GM12878 (cell line): Measurements from ENCODE around the gene ZNF624. TPM values are rescaled to one million over a fixed set of nuclear protein-coding genes. Genes with fewer than 3 reads are reported as not detected.

Experiments
- EGR1 ChIP-seq, 2 experiments: IDR thresholded peaks; 1 replicate in 1 of 2; 2 replicates in 1 of 2; pipeline ENCODE4 v1.6.1; 2011 to 2012; ENCODE audit warnings: low read depth in 2 of 2, low read length in 2 of 2, borderline replicate concordance in 1 of 2, mild to moderate bottlenecking in 1 of 2, moderate library complexity in 1 of 2
- GABPA ChIP-seq: IDR thresholded peaks from 2 replicates; pipeline ENCODE4 v1.6.1; 2014; ENCODE audit warnings: antibody characterized with exemption, low read depth, mild to moderate bottlenecking, inconsistent platforms
- PAX5 ChIP-seq: IDR thresholded peaks from 2 replicates; pipeline ENCODE4 v1.6.1; 2011; ENCODE audit warnings: low read depth, low read length, borderline replicate concordance
- RELA ChIP-seq: fragments of 450-650 bp; IDR thresholded peaks from 2 replicates; pipeline ENCODE4 v1.8.0; 2014; ENCODE audit warnings: borderline replicate concordance; ENCODE audit not compliant: partially characterized antibody
- YY1 ChIP-seq: IDR thresholded peaks from 2 replicates; pipeline ENCODE4 v1.6.1; 2011; ENCODE audit warnings: low read depth, mild to moderate bottlenecking, low read length
- polyA plus RNA-seq, 11 experiments: library from polyadenylated mRNA; depleted of rRNA in 4 of 11; unstranded in 6 of 11; stranded (reverse) in 5 of 11; fragments of >200 nt; fragmentation: Nextera tagmentation in 4 of 11; fragmentation: Illumina TruSeq in 1 of 11; extraction: Ambion mirVana in 4 of 11; extraction: Trizol in 1 of 11; gene quantifications; 1 replicate in 1 of 11; 2 replicates in 10 of 11; pipeline versions ENCODE4 v1.2.1 to v1.2.3, GENCODE V29; 2011 to 2016; ENCODE audit warnings: inconsistent platforms in 2 of 11, missing spikeins in 2 of 11, low read depth in 1 of 11
- total RNA-seq, 4 experiments: library from RNA; depleted of rRNA in 3 of 4; stranded (reverse); fragments of >200 nt in 3 of 4; fragmentation: Illumina TruSeq in 1 of 4; extraction: Trizol in 1 of 4; gene quantifications; 2 replicates each; pipeline versions ENCODE4 v1.2.1 to v1.2.3, GENCODE V29; 2013 to 2021
- TF ChIP-seq, protein P1 (sequence below): fragments of 450-650 bp; formaldehyde crosslinking; IDR thresholded peaks from 2 replicates; pipeline ENCODE4 v1.4.0; 2022; ENCODE audit warnings: mild to moderate bottlenecking, moderate library complexity
- TF ChIP-seq, protein P2 (sequence below): fragments of 450-650 bp; formaldehyde crosslinking; IDR thresholded peaks from 2 replicates; pipeline ENCODE4 v1.5.0; 2022; ENCODE audit warnings: mild to moderate bottlenecking, missing genetic modification characterization
- TF ChIP-seq, protein P3 (sequence below): IDR thresholded peaks from 2 replicates; pipeline ENCODE4 v1.6.1; 2012; ENCODE audit warnings: low read depth, low read length, improper control_type of control experiment

Gene ZNF624
- total and polyA plus RNA-seq, 10 of the 15 experiments (the other 5 are each of a cell fraction or from before 2014, with no cell fraction given), result 0.50 to 3.5 (median 2.1) TPM

- TF ChIP-seq, protein P1, sequence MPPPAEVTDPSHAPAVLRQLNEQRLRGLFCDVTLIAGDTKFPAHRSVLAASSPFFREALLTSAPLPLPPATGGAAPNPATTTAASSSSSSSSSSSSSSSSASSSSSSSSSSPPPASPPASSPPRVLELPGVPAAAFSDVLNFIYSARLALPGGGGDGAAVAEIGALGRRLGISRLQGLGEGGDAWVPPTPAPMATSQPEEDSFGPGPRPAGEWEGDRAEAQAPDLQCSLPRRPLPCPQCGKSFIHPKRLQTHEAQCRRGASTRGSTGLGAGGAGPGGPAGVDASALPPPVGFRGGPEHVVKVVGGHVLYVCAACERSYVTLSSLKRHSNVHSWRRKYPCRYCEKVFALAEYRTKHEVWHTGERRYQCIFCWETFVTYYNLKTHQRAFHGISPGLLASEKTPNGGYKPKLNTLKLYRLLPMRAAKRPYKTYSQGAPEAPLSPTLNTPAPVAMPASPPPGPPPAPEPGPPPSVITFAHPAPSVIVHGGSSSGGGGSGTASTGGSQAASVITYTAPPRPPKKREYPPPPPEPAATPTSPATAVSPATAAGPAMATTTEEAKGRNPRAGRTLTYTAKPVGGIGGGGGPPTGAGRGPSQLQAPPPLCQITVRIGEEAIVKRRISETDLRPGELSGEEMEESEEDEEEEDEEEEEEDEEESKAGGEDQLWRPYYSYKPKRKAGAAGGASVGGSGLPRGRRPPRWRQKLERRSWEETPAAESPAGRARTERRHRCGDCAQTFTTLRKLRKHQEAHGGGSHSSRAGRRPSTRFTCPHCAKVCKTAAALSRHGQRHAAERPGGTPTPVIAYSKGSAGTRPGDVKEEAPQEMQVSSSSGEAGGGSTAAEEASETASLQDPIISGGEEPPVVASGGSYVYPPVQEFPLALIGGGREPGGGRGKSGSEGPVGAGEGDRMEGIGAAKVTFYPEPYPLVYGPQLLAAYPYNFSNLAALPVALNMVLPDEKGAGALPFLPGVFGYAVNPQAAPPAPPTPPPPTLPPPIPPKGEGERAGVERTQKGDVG (CRISPR knock-in tag), result no peak
- TF ChIP-seq GABPA, result no peak
- TF ChIP-seq, protein P2, sequence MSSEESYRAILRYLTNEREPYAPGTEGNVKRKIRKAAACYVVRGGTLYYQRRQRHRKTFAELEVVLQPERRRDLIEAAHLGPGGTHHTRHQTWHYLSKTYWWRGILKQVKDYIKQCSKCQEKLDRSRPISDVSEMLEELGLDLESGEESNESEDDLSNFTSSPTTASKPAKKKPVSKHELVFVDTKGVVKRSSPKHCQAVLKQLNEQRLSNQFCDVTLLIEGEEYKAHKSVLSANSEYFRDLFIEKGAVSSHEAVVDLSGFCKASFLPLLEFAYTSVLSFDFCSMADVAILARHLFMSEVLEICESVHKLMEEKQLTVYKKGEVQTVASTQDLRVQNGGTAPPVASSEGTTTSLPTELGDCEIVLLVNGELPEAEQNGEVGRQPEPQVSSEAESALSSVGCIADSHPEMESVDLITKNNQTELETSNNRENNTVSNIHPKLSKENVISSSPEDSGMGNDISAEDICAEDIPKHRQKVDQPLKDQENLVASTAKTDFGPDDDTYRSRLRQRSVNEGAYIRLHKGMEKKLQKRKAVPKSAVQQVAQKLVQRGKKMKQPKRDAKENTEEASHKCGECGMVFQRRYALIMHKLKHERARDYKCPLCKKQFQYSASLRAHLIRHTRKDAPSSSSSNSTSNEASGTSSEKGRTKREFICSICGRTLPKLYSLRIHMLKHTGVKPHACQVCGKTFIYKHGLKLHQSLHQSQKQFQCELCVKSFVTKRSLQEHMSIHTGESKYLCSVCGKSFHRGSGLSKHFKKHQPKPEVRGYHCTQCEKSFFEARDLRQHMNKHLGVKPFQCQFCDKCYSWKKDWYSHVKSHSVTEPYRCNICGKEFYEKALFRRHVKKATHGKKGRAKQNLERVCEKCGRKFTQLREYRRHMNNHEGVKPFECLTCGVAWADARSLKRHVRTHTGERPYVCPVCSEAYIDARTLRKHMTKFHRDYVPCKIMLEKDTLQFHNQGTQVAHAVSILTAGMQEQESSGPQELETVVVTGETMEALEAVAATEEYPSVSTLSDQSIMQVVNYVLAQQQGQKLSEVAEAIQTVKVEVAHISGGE (CRISPR knock-in tag), result no peak
- TF ChIP-seq EGR1 (IDR thresholded peaks at IDR 0.05; ENCODE audit: borderline replicate concordance in 1 of 2, low read depth in 2 of 2, low read length in 2 of 2), result no peak
- TF ChIP-seq RELA, result no peak
- TF ChIP-seq, protein P3, sequence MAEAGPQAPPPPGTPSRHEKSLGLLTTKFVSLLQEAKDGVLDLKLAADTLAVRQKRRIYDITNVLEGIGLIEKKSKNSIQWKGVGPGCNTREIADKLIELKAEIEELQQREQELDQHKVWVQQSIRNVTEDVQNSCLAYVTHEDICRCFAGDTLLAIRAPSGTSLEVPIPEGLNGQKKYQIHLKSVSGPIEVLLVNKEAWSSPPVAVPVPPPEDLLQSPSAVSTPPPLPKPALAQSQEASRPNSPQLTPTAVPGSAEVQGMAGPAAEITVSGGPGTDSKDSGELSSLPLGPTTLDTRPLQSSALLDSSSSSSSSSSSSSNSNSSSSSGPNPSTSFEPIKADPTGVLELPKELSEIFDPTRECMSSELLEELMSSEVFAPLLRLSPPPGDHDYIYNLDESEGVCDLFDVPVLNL, result no peak
- TF ChIP-seq YY1, result no peak
- TF ChIP-seq PAX5, result no peak
Measured at GRCh38 chr17:16661217-16661616, 7.6 kb upstream of the ZNF624 start (continued).
